Stimulated activated CD4-positive, alpha-beta T cell treated with anti-CD3 and anti-CD28 coated beads, Interleukin-2, amount 100 ng/mL, for 48 hours (primary cell): Measurements from ENCODE around the gene KRT7.
"Not testable (repeated sequence)": the region's sequence is repeated elsewhere in the genome, so short reads cannot be mapped to it uniquely, and the experiment has no call there.

Experiments used
- DNase-seq, 2 donors: peaks; one replicate each; pipeline ENCODE4 v3.0.0-alpha.2; 2020

Gene KRT7

GRCh38 chr12:52245962-52246569 lies 13.0 kb downstream of the KRT7 start:
- DNase-seq, result no peak

- no peak for DNase-seq
Measured at GRCh38 chr12:52246720-52247621, 13.9 kb downstream of the KRT7 start.

- no peak for DNase-seq
Measured at GRCh38 chr12:52247622-52248540, 14.8 kb downstream of the KRT7 start.

- DNase-seq, result no peak
Measured at GRCh38 chr12:52248541-52249461, 15.8 kb downstream of the KRT7 start.

- no peak for DNase-seq
Measured at GRCh38 chr12:52249511-52250047, 16.5 kb downstream of the KRT7 start.

- DNase-seq, result no peak
Measured at GRCh38 chr12:52250048-52250990, 17.3 kb downstream of the KRT7 start.

GRCh38 chr12:52251367-52252051 lies 18.5 kb downstream of the KRT7 start:
- DNase-seq, result no peak

- not testable (repeated sequence) for DNase-seq
Measured at GRCh38 chr12:52252175-52252615, 19.2 kb downstream of the KRT7 start.

GRCh38 chr12:52252728-52253343 lies 19.8 kb downstream of the KRT7 start:
- no peak for DNase-seq

GRCh38 chr12:52253391-52254179 lies 20.5 kb downstream of the KRT7 start:
- no peak for DNase-seq

- DNase-seq, result no peak
Measured at GRCh38 chr12:52254180-52254964, 21.3 kb downstream of the KRT7 start.

GRCh38 chr12:52254965-52255751 lies 22.1 kb downstream of the KRT7 start:
- DNase-seq, result no peak

- DNase-seq, result no peak
Measured at GRCh38 chr12:52255926-52256583, 23.0 kb downstream of the KRT7 start.

- DNase-seq, result no peak
Measured at GRCh38 chr12:52256584-52256935, 23.5 kb downstream of the KRT7 start.

- DNase-seq, result no peak
Measured at GRCh38 chr12:52257074-52257551, 24.1 kb downstream of the KRT7 start.

- DNase-seq, result not testable (repeated sequence)
Measured at GRCh38 chr12:52257922-52258321, 24.9 kb downstream of the KRT7 start.
